T-helper 22 cell (primary cell): ENCODE data around the gene DICER1.
"Not testable (repeated sequence)": the region's sequence is repeated elsewhere in the genome, so short reads cannot be mapped to it uniquely, and the experiment has no call there.

Experiments
- DNase-seq: peaks from one replicate; pipeline ENCODE4 v3.0.0-alpha.2; 2020; ENCODE audit warnings: low read depth

Gene DICER1, protein sequence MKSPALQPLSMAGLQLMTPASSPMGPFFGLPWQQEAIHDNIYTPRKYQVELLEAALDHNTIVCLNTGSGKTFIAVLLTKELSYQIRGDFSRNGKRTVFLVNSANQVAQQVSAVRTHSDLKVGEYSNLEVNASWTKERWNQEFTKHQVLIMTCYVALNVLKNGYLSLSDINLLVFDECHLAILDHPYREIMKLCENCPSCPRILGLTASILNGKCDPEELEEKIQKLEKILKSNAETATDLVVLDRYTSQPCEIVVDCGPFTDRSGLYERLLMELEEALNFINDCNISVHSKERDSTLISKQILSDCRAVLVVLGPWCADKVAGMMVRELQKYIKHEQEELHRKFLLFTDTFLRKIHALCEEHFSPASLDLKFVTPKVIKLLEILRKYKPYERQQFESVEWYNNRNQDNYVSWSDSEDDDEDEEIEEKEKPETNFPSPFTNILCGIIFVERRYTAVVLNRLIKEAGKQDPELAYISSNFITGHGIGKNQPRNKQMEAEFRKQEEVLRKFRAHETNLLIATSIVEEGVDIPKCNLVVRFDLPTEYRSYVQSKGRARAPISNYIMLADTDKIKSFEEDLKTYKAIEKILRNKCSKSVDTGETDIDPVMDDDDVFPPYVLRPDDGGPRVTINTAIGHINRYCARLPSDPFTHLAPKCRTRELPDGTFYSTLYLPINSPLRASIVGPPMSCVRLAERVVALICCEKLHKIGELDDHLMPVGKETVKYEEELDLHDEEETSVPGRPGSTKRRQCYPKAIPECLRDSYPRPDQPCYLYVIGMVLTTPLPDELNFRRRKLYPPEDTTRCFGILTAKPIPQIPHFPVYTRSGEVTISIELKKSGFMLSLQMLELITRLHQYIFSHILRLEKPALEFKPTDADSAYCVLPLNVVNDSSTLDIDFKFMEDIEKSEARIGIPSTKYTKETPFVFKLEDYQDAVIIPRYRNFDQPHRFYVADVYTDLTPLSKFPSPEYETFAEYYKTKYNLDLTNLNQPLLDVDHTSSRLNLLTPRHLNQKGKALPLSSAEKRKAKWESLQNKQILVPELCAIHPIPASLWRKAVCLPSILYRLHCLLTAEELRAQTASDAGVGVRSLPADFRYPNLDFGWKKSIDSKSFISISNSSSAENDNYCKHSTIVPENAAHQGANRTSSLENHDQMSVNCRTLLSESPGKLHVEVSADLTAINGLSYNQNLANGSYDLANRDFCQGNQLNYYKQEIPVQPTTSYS (N-terminal part only)

DNA sequence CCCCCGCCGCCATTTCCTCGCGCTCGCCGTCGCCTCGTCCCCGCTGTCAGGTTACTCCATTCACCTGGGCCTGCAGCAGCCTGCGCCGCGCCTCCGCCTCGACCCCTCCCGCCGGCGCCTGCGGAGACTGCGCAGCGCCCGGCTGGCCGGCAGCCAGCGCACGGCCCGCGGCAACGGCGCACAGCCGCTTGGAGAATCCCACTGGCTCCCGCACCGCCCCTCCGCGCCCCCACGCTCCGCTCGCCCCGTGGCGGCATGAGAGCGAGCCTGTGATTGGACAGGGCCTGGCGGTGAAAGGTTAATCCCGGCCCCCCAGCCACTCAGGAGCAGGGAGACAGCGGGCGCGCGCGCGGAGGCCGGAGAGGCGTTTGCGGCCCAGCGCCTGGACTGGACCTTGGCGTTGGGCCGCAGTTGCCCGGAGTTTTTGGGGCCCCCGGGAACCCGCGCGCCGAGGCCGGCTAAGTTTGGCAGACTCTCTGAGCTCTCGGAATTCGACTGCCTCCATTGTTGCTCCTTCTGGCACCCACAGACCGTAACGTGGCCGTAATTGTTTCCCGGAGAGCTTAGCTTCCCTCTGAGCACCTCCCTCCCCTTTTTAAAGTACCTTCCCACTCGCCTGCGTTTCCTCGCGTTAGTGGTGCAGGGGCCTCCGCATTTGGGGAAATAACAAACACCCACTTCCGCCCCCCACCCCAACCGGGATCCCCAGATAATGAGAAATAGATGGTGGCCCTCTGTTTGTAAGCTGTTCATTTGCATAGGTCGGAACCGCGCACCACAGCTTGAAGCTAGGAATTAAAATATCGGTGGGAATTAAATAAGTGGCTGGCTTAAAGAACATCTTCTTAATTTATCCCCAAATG is at the start of gene DICER1:
TSS of gene DICER1 (minus strand) at position 203 of the 863 bp plus-strand sequence. CDS start 24,071 bp downstream, outside the sequence.
- peak; percentile 80 for DNase-seq

DNA sequence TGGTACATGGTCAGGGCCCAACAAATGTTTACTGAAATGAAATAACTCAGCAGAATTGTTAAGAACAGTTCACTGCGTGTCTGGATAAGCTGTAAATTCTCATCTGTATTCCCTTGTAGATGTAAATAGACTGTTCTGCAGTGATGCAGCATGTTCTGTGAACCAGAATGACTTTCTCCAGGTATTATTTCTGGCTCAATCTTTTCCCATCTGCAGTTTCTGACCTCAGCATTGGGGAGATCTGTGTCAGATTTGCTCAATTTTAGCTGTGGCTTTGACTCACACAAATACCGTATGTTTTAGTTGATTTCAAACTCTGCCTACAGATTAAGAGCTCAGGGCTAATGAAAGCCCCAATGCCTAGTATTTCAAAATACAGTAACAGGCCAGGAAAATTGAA is 49.2 kb upstream of the DICER1 start:
- no peak for DNase-seq

DNA sequence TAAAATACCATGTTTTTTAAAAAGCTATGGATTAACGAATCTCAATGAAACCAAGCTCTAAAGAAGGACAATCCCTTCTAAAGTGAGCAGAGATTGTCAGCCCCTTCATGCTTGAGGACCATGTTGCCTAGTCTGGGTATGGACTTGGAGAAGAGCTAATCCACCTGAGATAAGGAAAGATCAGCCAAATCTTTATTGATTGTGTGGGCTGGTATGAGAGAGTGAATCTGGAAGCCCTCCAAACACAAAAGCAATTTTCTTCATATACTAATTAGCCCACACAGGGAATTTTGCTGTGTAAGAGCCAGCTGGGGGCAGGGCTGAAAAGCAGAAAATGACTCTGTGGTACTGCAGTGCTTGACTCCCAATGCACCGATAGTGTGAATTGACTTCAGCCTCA is 47.4 kb upstream of the DICER1 start:
- DNase-seq = no peak

DNA sequence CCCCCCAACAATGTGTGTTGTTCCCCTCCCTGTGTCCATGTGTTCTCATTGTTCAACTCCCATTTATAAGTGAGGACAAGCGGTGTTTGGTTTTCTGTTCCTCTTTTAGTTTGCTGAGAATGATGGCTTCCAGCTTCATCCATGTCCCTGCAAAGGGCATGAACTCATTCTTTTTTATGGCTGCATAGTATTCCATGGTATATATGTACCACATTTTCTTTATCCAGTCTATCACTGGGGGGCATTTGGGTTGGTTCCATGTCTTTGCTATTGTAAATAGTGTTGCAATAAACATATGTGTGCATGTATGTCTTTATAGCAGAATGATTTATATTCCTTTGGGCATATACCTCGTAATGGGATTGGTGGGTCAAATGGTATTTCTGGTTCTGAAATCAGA is 44.4 kb upstream of the DICER1 start:
- DNase-seq = not testable (repeated sequence)

DNA sequence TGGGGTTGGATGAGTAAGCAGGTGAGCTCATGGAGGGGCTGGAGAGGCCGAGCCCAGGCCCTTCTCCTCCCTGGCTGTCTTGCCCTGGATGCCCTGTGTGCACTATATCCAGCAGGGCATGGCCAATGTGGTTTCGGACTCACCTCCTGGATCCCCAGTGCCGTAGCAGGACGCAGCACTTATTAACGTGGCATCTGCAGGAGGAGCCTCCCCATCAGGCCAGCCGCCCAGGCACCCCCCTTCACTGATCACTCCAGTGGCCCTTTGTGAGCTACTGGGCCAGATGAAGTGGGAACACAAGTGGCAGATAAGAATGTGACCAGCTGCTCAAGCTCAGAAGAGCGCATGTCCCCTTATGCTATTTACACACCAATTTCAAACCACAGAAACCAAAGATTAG is 43.1 kb upstream of the DICER1 start:
- no peak for DNase-seq

DNA sequence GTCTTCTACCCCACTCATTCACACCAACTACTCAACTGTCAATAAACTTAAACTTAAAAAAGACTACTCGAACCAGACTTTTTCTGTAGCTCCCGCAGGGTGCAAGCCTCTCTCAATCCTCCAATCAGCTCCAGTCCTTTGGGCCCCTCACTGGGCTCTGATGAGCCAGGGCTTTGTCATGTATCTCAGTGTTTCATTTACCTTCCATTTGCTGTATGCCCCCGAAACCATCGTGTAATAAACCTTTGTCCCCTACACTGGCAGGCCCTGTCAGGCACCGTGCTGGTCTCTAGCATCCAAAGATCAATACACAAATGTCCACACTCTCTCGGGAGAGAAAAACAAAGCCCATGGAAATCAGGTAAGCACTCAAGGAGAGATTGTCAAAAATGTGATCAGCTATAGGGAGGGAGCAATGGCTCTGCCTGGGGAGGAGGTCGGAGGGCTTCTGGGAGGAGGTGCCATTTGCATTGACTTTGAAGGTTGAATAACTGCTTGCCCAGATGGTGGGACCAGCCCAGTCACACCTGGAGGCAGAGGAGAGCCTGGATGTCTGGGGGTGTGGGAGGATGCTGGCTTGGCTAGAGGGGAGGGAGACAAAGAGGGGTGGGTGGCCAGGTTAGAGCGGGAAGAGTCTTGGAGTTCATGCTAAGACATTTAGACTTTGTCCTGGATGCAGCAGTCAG is 42.1 kb upstream of the DICER1 start:
- DNase-seq = no peak

DNA sequence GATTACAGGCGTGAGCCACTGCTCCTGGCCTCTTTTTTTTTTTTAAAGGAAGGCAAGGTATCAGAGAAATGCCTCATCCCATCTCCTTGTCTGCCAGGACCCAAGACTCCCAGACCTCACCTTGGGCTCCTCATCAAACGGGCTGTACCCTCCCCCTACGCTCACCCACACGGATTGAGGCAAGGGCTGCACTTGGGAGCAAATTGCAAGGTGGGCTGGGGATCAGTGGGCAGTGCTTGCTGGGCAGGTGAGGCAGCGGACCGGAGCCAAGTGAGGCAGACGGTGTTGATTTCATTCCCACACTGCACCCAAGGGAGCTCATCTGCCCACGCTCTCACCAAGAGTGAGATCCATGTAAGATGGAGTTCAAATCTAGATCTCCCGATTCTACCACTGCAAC is 41.0 kb upstream of the DICER1 start:
- no peak for DNase-seq

DNA sequence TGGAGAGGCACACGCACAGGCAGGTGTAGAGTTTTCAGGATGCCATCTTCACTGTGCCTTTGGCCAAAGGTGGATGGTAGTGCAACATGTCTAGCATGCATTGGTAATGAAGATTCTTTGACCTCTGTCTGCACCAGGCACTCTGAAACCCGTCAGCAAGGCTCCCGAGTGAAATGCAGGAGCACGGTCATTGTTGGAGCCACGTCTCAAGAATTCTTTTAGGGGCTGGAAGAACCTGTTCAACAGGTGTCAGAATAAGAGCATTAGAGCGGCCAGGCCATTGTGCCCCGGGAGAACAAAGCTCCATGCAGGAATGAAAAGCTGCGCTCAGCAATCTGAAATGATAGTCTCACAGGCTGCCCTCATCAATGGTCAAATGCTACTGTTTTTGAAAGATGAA is 40.2 kb upstream of the DICER1 start:
- no peak for DNase-seq

DNA sequence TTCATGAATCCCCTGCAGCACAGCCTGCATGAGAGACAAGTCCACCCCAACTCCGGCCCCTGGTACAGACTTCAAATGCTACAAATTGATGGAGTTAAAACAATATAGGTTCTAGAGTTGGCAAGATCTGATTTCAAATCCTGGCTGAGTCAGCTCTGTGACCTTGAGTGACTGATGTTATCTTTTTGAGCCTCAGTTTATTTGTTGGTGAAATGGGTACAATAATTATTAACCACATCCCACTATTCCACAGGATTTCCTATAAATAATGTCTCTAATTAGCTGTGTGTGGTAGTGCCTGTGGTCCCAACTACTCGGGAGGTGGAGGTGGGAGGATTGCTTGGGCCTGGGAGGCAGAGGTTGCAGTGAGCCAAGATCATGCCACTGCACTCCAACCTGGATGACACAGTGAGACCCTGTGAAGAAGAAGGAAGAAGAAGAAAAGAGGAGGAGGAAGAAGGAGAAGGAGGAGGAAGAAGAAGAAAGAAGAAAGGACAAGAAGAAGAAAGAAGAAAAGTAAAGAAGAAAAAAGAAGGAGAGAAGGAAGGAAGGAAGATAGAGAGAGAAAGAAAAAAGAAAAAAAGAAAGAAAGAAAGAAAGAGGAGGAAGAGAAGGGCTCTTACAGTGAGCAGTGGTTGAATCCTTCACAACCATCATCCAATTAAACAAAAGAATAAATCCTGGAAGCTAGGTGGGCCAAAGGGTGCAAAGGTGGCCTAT is 39.7 kb upstream of the DICER1 start:
- DNase-seq = no peak

DNA sequence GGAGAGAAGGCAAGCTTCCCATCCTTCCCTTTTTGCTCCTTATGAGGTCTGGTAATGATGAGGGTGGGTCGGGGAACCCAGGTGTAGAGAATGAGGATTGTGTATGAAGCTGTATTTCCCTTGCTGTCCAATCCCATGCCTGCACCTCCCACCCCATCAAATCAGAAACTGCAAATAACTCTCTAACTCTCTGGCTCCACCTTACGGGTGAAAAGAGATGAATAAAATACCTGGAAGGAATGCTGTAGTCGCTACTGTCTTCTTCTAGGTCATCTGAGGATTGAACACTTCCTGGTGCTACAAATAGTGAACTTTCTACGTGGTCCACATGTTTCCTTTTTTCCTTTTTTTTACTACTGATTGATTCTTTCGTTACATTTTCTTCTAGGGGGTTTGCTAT is 38.9 kb upstream of the DICER1 start:
- DNase-seq = no peak

DNA sequence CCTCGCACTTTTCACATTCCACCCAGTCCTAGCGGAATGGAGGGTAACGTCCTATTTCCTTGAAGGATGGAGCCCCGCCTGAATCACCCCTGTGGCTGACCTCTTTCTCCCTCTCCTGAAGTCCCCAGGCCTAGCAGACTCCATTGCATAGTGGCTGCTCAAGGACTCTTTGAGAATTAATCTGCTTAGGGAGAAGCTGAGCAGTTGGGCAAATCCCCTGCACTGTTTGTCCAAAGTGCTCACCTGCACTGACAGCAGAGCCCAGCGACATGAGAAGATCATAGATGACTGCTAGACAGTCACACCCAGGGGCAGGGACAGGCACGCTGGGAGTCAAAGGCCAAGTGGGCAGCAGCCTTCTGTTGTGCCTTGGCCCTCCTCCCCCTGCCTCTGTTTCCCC is 37.7 kb upstream of the DICER1 start:
- DNase-seq = no peak

DNA sequence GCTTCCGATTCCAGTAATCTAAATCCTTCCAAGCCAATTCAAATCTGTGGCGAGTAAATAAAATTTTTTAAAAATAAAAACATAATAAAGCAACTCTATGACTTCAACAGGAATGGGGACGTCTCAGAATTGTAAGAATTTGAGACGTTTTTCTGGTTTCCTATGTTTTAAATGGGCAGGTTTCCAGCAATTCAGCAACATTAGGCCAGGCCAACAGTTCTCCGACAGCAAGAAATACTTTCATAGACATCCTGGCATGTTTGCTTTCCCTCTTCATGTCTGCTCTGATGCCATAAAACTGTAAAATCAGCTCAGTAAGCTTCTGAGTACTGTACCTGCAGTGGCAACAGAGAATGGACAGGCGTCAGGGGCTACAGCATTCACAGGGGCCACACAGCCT is 35.8 kb upstream of the DICER1 start:
- DNase-seq = no peak

DNA sequence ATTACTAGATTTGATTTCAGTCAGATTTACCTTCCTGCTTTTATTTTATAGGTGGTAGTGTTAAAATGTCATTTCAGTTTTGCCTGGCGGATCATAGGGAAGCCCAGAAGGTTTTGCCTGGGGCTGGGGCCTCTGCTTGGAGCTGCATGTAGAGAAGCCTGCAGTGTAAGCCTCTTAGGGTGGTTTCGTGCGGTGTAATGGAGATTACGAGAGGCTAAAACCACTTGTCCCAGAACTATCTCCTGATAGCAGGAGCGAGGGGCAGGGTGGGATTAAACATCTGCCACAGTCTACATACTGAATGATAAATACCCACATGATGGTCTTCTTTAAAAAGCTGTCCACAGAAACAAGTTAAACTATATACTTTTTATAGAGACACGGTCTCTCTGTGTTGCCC is 35.0 kb upstream of the DICER1 start:
- no peak for DNase-seq

DNA sequence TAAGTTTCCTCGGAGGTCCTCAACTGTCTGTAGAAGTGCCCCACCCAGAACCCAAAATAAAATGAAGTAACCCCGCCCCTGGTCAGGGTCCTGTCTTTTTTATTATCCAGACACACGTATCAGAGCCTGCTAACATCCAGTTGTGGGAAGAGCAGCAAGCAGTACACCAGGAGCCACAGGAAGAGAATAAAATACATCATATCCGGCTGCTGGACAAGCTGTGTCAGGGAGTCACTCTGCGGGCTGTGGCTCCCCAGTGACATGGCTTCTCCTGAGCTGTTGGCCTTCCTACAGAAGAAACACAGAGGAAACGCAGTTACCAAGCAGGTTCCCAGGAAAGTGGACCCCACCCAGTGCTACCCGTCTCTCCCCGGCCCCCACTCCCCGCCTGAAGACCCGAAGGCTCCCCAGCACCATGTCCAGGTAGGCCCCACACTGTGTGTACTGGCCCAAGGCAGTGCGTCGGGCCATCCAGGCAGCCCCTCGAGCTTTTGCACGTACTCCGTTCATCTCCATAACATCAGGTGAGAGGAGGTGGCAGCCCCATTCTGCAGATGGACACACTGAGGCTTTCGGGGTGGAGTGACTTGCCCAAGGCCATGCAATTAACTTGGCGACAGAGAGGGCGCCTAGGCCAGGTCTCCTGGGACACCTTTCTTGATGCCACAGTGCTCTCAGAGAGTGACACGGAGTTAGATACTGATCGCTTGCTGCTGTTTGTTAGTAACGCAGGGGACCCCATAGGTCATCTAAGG is 34.3 kb upstream of the DICER1 start:
- no peak for DNase-seq

DNA sequence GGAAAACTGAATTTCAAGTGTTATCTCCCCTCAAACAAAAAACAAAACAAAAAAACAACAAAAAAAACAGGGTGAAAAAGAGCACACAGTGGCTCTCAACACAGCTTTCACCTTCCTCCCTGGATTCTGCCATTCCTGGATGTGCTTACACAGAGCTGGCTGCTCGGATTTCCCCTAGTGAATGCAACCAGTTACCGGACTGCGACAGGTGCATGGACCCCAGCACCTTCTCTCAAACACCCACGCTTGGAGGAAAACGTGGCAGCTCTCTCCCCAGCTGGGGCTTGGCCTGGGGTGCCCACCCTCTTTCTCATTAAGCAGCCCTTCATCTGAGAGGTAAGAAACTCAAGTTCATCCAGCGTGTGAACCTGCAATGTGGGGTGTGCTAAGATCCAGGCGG is 33.5 kb upstream of the DICER1 start:
- no peak for DNase-seq

DNA sequence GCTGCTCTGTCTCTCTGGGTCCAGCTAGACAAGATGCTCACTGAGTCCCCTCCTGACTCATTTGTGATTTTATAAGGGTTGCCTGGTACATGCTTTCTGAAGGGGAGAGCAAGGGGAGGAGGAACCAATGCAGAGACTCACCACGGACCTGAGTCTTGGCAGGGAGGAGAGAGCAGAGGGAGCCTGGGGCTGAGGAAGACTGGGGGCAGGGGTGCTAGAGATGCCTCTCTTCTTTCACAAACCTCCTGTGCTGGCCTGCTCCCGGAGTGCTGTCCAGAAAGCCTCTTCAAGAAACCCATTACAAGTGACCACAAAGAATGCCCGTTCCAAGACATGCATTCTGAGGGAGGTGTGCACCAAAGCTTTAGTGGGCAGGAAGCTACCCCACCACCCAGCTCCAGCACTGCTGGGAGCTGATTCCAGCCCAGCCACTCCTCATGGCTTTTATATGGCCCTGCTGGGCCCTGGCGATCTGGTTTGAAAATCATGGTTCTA is 33.1 kb upstream of the DICER1 start:
- DNase-seq = no peak

DNA sequence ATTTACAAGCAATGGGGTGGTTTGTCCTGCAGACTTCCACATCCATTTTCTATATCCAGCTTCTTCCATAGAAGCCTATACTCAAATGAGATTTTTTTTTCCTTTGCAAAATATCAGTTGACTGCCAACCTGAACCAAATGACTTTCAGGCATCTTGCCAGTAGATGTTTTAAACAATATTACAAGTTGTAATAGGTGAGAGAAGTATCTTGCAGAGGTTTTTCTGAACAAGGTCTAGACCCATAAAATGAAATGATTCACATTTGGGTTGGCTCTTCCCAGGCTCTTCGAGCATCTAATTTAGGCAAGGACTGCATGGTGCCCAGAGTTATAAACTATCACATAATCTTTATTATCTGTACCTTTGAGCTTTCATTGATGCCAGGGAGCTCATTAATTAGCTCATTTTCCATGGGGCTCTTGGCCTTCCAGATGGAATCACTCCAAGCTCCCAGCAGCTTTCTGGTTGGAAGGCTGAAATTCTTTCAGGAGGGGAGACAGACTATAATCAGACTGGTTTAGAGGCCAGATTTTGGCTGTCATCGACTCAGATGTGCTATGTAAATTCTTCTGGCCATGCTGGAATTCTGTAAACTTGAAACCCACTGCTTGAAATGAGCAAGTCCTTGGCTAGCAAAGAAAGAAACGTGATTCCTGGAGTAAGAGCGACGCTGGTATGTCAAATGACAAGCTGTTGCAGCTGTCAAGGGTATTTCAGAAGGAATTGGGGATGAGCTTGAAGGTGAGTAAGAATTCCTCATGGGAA is 32.2 kb upstream of the DICER1 start:
- no peak for DNase-seq

DNA sequence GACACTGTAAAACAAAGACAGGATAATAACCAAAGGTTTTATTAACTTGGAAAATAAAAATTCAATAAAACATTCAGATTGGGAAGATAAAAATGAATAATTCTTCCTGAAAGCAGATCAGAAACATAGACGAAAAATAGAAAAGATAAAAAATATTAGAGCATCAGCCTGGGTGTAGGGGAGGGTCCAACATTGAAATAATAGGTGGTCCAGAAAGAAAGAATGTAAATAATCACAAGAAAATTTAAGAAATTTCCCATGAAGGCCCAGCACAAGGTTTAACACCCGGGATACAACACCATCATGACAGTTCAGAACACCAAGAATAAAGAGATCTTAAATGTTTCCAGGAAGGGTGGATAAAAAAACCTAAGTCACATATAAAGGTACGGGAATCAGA is 31.1 kb upstream of the DICER1 start:
- no peak for DNase-seq
